Uterus (tissue), 4 donors: ENCODE measurements around the gene SGF29. TPM values are rescaled to one million over a fixed set of nuclear protein-coding genes. Genes with fewer than 3 reads are reported as not detected.

ENCODE experiments used
- DNase-seq, 2 donors: peaks; one replicate each; pipeline ENCODE4 v3.0.0-alpha.2; 2019 to 2020
- H3K27ac ChIP-seq, 2 donors: fragments of 200-600 bp; sonication (generic); 1 replicate in 1 of 2; 2 replicates in 1 of 2; pipeline ENCODE4 v1.5.1; 2016 to 2018
- H3K27me3 ChIP-seq, 2 donors: fragments of 200-600 bp; sonication (generic); one replicate each; pipeline ENCODE4 v1.5.1; 2018 to 2019; ENCODE audit warnings: control low read depth in 1 of 2
- H3K36me3 ChIP-seq, 2 donors: fragments of 200-600 bp; sonication (generic); one replicate each; pipeline ENCODE4 v1.5.1; 2019; ENCODE audit warnings: control low read depth in 1 of 2
- H3K4me1 ChIP-seq, 2 donors: fragments of 200-600 bp; sonication (generic); one replicate each; pipeline ENCODE4 v1.5.1; 2018 to 2019; ENCODE audit warnings: control low read depth in 1 of 2
- H3K4me3 ChIP-seq, 2 donors: fragments of 200-600 bp; sonication (generic); 1 replicate in 1 of 2; 2 replicates in 1 of 2; pipeline ENCODE4 v1.5.1; 2018 to 2019; ENCODE audit warnings: mild to moderate bottlenecking in 1 of 2
- H3K9me3 ChIP-seq, 2 donors: fragments of 200-600 bp; sonication (generic); one replicate each; pipeline ENCODE4 v1.5.1; 2019; ENCODE audit warnings: control low read depth in 1 of 2
- POLR2A ChIP-seq, 2 donors: fragments of 450-650 bp; IDR thresholded peaks; one replicate each; pipeline ENCODE4 v1.6.1; 2016; ENCODE audit warnings: antibody characterized with exemption in 2 of 2, mild to moderate bottlenecking in 1 of 2, moderate library complexity in 1 of 2
- intact Hi-C: fragments of 100-400 bp; cut with DNase I; formaldehyde crosslinking; loops from one replicate; pipeline ENCODE4 v1.15.1; 2023; ENCODE audit warnings: low total_unique reads
- total RNA-seq, 4 donors: library from RNA; depleted of rRNA in 3 of 4; stranded (reverse); fragments of >200 nt in 3 of 4; gene quantifications; one replicate each; pipeline versions ENCODE4 v1.1.0 to v1.2.4, GENCODE V29; 2014 to 2023
- TF ChIP-seq, protein P1 (sequence below), 4 experiments: fragments of 200-600 bp in 2 of 4; fragments of 450-650 bp in 2 of 4; sonication (generic) in 2 of 4; IDR thresholded peaks; one replicate each; pipeline ENCODE4 v1.5.1; 2016 to 2019; ENCODE audit warnings: antibody characterized with exemption in 4 of 4, mild to moderate bottlenecking in 2 of 4, moderate library complexity in 1 of 4
- donor health status: DM: yes; HTN: yes; CAD: no.

Gene SGF29
- total RNA-seq, 4 donors from 2014 or later, result 13.2 to 45.3 (median 29.1) TPM

DNA sequence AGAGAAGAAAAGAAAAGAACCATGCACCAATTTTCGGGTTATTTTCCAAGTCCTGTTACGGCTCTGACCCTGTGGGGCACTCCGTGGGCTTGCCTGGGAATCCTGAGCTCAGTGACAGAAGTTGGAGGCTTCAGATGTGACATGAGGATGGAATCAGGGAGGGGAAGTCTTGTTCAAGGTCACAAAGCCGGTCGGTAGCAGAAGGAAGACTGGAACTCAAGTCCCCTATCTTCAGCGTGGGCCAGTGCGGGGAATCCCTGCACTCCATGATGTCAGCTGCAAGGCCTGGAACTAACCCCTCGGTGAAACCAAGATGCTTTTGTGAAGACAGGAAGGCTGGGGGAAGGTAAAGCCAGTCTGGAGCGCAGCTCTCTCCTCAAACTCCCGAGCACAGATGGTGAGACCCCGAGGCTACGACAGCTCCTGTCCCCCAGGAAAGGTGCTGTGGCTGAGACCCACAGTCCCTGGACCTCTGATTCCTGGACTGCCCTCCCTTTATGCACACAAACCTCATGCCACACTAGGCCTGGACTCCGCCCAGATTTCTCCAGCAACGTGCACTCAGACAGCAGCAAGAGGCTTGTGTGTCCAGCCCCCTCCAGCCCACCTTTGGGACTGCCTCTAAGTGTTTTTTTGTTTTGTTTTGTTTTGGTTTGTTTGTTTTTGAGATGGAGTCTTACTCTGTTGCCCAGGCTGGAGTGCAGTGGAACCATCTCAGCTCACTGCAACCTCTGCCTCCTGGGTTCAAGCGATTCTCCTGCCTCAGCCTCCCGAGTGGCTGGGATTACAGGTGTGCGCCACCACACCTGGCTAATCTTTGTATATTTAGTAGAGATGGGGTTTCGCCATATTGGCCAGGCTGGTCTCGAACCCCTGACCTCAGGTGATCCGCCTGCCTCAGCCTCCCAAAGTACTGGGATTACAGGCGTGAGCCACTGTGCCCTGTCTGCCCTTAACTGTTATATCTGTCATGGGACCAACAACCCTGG lies 41.6 kb upstream of the SGF29 start:
- Histone ChIP-seq H3K27ac (no peak overlapping the region), H3K4me3 (no peak overlapping the region), H3K27me3 (no peaks in the 10 kb centered on the region), H3K4me1 (no peaks in the 10 kb centered on the region), H3K9me3 (no peaks in the 10 kb centered on the region), H3K36me3 (no peaks in the 10 kb centered on the region)
- TF ChIP-seq, protein P1, sequence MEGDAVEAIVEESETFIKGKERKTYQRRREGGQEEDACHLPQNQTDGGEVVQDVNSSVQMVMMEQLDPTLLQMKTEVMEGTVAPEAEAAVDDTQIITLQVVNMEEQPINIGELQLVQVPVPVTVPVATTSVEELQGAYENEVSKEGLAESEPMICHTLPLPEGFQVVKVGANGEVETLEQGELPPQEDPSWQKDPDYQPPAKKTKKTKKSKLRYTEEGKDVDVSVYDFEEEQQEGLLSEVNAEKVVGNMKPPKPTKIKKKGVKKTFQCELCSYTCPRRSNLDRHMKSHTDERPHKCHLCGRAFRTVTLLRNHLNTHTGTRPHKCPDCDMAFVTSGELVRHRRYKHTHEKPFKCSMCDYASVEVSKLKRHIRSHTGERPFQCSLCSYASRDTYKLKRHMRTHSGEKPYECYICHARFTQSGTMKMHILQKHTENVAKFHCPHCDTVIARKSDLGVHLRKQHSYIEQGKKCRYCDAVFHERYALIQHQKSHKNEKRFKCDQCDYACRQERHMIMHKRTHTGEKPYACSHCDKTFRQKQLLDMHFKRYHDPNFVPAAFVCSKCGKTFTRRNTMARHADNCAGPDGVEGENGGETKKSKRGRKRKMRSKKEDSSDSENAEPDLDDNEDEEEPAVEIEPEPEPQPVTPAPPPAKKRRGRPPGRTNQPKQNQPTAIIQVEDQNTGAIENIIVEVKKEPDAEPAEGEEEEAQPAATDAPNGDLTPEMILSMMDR (IDR thresholded peaks at IDR 0.05), result no peak
- TF ChIP-seq POLR2A (IDR thresholded peaks at IDR 0.05), result no peak
- DNase-seq, result no peak
- intact Hi-C loops, result no loop called here

DNA sequence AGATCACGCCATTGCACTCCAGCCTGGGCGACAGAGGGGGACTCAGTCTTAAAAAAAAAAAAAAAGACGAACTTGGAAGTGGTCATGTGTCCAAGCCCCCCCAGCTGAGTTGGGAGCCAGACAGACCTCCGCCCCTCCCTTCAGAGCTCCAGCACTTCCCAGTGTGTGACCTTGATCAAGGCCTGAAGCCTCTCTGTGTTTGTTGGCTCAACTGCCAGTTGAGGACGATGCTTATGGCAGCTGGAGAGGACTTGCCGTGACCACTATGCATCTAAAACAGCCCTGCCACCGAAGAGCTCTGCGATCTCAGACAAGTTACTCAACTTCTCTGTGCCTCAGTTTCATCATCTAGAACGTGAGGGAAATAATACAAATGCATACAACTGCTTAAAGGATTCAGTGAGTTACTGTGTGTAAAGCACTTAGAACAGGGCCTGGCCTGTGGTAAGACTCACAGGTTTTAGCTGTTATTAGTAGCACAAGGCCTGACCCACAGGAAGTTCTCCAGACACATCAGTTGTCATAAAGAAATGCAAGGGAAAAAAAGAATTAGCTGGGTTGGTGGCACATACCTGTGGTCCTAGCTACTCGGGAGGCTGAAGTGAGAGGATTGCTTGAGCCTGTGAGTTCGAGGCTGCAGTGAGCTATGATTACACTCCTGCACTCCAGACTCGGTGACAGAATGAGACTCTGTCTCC lies 40.1 kb upstream of the SGF29 start:
- no peak for DNase-seq
- Histone ChIP-seq H3K27me3 (no peaks in the 10 kb centered on the region), H3K4me1 (no peaks in the 10 kb centered on the region), H3K27ac (no peak overlapping the region), H3K4me3 (no peak overlapping the region), H3K36me3 (no peaks in the 10 kb centered on the region), H3K9me3 (no peaks in the 10 kb centered on the region)
- TF ChIP-seq, protein P1 (IDR thresholded peaks at IDR 0.05), result no peak
- no peak for TF ChIP-seq POLR2A (IDR thresholded peaks at IDR 0.05)
- intact Hi-C loops, result no loop called here

DNA sequence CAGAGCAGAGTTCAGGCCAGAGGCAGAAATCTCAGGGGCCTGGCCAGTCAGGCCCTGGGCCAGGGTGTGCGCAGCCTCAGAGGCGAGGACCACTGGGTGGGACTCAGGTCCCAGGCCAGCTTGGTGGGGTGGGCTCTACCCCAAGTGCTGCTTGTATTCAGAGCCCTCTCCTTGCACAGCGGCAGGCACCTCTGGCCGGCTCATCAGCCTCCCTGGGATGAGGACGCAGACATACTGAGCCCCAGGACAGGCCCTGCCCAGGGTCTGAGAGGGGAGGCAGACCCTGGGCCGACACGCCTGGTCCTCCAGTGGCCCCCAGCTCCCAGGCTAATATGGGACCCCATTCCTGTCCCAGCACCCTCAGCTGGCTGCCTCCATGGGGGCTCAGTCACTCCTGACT lies 39.5 kb upstream of the SGF29 start:
- H3K4me1 ChIP-seq, result no peaks in the 10 kb centered on the region
- intact Hi-C loops, result no loop called here
- H3K27me3 ChIP-seq, result no peaks in the 10 kb centered on the region
- no peaks in the 10 kb centered on the region for H3K9me3 ChIP-seq
- no peak overlapping the region for H3K4me3 ChIP-seq
- no peak for DNase-seq
- no peak overlapping the region for H3K27ac ChIP-seq
- TF ChIP-seq, protein P1 (IDR thresholded peaks at IDR 0.05), result no peak
- no peak for TF ChIP-seq POLR2A (IDR thresholded peaks at IDR 0.05)
- no peaks in the 10 kb centered on the region for H3K36me3 ChIP-seq

DNA sequence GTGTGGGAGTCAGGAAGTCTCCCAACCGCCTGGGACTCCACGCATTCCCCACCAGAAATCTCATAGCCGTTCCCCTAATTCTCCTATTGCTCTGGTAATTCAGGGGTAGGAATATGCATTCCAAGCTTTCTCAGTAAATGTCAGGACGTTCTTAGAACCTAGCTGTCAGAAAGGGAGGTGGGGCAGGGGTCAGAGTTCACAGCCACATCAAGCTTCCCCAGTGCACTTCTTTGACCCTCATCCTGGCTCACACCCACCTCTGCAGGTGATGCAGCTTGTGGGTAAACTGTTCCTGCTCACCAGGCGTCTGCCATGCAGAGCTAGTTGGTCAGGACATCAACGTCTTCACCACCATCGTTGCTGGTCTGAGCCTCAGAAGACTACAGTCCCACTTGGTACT lies 33.0 kb upstream of the SGF29 start:
- H3K36me3 ChIP-seq, result no peaks in the 10 kb centered on the region
- H3K4me3 ChIP-seq, result no peak overlapping the region
- H3K9me3 ChIP-seq, result no peaks in the 10 kb centered on the region
- no peak overlapping the region for H3K27ac ChIP-seq
- no peaks in the 10 kb centered on the region for H3K4me1 ChIP-seq
- H3K27me3 ChIP-seq, result no peaks in the 10 kb centered on the region
- no peak for DNase-seq
- intact Hi-C loops, result no loop called here
- no peak for TF ChIP-seq POLR2A (IDR thresholded peaks at IDR 0.05)
- TF ChIP-seq, protein P1 (IDR thresholded peaks at IDR 0.05), result no peak

DNA sequence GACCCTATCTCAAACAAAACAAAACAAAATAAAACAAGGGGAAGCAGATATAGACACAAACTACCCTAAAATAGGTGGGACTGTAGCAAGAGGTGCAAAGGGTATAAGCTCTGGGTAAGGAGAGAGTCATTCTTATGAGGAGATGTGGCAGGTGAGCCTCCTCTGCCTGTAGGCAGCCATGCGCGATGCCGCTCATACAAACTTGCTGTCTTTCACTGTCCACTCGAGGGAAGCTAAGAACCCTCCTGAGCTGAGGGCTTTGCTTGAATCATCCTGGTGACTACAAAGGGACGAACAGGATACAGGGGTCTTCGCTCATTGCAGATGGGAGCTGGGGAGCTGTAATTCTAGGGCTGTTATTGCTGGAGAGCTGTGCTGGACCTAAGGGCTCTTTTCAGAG lies 32.3 kb upstream of the SGF29 start:
- Histone ChIP-seq H3K4me1 (no peaks in the 10 kb centered on the region), H3K9me3 (no peaks in the 10 kb centered on the region), H3K27me3 (no peaks in the 10 kb centered on the region), H3K36me3 (no peaks in the 10 kb centered on the region), H3K4me3 (no peak overlapping the region), H3K27ac (no peak overlapping the region)
- intact Hi-C loops, result no loop called here
- DNase-seq, result no peak
- TF ChIP-seq POLR2A (IDR thresholded peaks at IDR 0.05), result no peak
- TF ChIP-seq, protein P1 (IDR thresholded peaks at IDR 0.05), result no peak
